ENCODE results near the gene ALG2.
"Not testable (repeated sequence)": the region's sequence is repeated elsewhere in the genome, so short reads cannot be mapped to it uniquely, and the experiment has no call there.

ALG2 gene

GRCh38 chr9:99221621-99222415 lies at the start of gene ALG2, which contains the start of gene SEC61B:
Gene ALG2, minus strand, starts transcription at chr9:99221942. Its CDS starts 48 bp downstream, at chr9:99221894.
Gene SEC61B, plus strand, starts transcription at chr9:99222282. Its CDS starts 82 bp downstream, at chr9:99222364.
- peak; percentile 94 for DNase-seq

GRCh38 chr9:99270491-99270890 lies 48.7 kb upstream of the ALG2 start:
- DNase-seq = no peak

GRCh38 chr9:99269416-99269815 lies 47.7 kb upstream of the ALG2 start:
- no peak for DNase-seq

GRCh38 chr9:99266255-99267023 lies 44.7 kb upstream of the ALG2 start:
- DNase-seq = peak; percentile 60

- DNase-seq = no peak
Measured at GRCh38 chr9:99265691-99266090, 43.9 kb upstream of the ALG2 start.

GRCh38 chr9:99264070-99264680 lies 42.4 kb upstream of the ALG2 start:
- DNase-seq = no peak

GRCh38 chr9:99262949-99263418 lies 41.2 kb upstream of the ALG2 start:
- no peak for DNase-seq

- DNase-seq = no peak
Measured at GRCh38 chr9:99261923-99262322, 40.2 kb upstream of the ALG2 start.

GRCh38 chr9:99259231-99259918 lies 37.6 kb upstream of the ALG2 start:
- peak; percentile 46 for DNase-seq

GRCh38 chr9:99257723-99258389 lies 36.1 kb upstream of the ALG2 start:
- no peak for DNase-seq

- DNase-seq = no peak
Measured at GRCh38 chr9:99255651-99256050, 33.9 kb upstream of the ALG2 start.

GRCh38 chr9:99253772-99254431 lies 32.2 kb upstream of the ALG2 start:
- DNase-seq = peak; percentile 52

- DNase-seq = no peak
Measured at GRCh38 chr9:99253134-99253533, 31.4 kb upstream of the ALG2 start.

- no peak for DNase-seq
Measured at GRCh38 chr9:99251157-99251556, 29.4 kb upstream of the ALG2 start.

GRCh38 chr9:99249619-99250018 lies 27.9 kb upstream of the ALG2 start:
- DNase-seq = no peak

- DNase-seq = no peak
Measured at GRCh38 chr9:99244344-99245260, 22.9 kb upstream of the ALG2 start.

GRCh38 chr9:99241106-99241505 lies 19.4 kb upstream of the ALG2 start:
- DNase-seq = no peak

- DNase-seq = no peak
Measured at GRCh38 chr9:99239341-99240060, 17.8 kb upstream of the ALG2 start.

- no peak for DNase-seq
Measured at GRCh38 chr9:99238331-99238730, 16.6 kb upstream of the ALG2 start.

- not testable (repeated sequence) for DNase-seq
Measured at GRCh38 chr9:99237849-99238248, 16.1 kb upstream of the ALG2 start.
